Left kidney (tissue), 2 donors: Measurements from ENCODE around the gene DUSP22. TPM values are rescaled to one million over a fixed set of nuclear protein-coding genes. Genes with fewer than 3 reads are reported as not detected.
"Not testable (repeated sequence)": the region's sequence is repeated elsewhere in the genome, so short reads cannot be mapped to it uniquely, and the experiment has no call there.

Source experiments
- DNase-seq: peaks from one replicate; pipeline ENCODE4 v3.0.0-alpha.2; 2013
- polyA plus RNA-seq: library from polyadenylated mRNA; unstranded; fragments of 120-200 nt; gene quantifications from one replicate; pipeline ENCODE4 v1.2.1, GENCODE V29; 2013; ENCODE audit not compliant: insufficient read length

DUSP22 gene
- polyA plus RNA-seq, 1 donor: 21.2 TPM

DNA sequence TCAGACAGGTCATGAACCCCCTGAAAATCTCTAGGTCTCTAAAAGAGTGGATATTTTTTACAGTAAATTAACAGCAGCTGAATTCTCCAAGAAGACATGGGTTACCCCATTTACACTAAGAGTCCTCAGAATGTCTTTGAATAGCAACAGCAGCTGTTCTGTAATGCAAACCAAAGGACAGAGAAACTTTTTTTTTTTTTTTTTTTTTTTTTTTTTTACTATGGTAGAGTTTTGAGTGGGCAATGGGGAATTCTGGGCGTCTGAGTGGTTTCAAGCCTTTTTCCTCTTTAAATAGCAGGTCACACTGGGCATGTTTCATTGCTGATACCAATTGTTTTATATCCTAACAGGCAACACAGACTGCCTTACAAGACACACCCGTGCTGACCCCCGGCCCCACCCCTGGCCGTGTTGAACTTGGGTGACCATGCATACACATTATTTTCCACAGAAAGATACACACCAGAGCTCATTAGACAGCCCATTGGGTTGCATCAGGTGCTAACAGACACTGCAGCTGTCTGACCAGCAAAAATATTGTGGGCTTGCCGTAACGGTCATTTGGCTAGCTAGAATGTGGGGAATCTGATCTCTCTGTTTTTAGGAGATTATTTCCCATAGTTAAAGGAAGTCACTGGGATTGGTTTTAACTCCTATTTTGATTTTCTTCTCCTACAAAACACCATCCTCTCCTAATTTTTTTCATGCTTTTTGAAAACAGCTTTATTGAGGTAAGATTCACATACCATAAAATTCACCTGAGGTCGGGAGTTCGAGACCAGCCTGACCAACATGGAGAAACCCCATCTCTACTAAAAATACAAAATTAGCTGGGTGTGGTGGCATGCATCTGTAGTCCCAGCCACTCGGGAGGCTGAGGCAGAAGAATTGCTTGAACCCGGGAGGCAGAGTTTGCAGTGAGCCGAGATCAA, 72.6 kb downstream of the DUSP22 start:
- DNase-seq: no peak

DNA sequence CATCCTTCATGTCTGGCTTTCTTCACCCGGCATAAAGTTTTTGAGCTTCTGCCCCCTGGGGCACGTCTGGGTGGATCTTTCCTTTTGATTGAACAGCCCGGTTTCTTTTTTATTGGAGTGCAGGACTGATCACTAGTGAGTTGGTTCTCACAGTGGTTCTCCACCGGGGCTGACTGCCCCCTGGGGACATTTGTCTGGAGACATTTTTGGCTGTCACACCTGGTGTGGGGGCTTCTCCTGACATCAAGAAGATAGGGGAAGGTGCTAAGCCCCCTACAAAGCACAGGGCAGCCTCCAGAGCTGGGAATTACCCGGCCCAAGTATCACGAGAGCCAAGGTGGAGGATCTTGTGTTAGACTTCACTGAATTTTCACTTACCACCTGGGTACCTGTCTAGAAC, 73.5 kb downstream of the DUSP22 start:
- no peak for DNase-seq

DNA sequence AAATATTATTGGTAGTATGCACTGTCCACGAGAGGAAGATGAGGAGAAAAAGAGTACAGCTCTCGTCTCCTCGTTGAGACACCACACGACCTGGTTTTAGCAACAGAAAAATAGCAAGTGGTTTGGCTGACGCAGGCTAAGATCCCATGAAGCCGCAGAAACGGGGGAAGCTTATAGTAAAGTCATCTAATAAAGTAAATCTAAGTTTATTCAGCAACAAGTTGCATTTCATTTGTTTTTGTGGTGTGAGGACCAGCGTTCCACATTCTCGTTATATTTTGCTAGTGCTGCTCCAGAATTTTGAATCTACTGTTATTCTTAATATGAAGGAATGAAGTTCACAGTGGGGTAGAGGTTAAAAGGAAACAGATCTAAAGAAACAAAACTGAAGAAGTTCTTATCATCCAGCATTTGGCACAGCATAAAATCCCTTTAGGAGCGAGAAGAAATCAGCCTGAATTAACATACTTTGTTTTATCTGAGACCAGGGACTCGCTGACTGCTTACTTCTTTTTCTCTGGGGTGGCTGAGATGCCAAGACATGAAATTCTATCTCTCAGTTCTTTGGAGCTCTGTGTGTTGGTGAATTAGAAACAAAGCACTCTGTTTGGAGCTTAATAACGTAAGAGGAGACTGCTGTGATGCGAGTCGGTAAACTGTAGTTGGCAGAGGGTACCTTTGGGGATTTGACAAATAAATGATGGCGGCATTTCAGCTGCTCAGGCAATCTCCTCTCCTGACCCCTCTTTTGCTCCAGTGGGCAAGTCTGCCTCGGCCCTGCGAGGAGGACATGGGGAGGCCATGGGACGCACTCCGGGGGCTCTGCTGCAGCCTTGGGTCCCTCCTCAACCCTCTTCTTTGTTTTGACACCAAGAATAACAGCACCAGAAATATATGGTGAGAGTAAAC, 74.4 kb downstream of the DUSP22 start:
- DNase-seq: no peak

DNA sequence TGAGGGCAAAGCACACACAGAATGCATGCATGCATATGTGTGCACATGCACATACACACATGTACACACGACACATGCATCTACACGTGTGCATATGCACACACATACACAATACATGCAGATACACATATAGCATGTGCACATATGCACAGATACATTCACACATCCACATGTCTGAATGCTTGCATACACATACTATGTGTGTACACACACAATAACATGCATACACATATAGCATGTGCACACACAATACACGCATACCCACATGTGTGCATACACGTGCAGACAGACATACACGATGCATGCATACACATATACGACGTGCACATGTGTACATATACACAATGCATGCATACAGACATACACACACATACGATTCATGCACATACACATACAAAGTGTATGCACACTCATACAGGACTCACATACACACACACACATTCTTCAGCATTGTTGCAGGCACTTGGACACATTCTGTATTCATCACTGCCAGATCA, 75.1 kb downstream of the DUSP22 start:
- no peak for DNase-seq

DNA sequence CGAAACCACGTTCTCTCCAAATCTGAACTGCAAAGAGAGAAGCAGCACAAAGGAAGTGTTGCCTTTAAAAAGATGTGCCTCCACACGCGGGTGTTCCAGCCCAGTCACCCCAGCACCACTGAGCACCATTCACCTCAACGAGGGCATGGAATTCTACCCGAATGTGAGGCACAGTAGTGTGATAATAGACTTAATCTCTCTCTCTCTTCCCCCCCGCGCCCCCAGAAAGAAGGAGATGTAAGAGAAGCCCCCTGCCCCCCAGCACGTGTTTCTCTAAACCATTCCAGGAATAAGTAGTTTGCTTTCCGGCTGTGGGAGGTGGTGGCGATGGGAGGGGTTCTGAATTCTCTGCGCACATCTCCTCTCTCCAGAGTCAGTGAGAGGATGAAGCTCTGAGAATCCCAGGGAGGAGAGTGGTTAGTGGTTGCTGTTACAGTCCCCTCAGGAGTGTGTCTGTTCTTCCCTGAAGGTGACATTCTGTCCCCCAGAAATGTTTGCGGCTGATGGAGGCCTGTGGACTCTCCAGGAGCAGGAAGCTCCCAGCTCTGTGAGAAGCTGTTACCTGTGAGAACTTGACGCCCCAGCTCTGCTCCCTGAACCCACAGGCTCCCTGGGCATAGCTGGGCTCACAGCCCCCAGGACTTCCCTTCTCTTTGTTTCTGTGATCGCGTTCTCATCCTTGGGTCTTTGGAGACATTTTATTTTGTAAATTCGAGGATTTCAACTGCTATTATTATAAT, 75.8 kb downstream of the DUSP22 start:
- no peak for DNase-seq

DNA sequence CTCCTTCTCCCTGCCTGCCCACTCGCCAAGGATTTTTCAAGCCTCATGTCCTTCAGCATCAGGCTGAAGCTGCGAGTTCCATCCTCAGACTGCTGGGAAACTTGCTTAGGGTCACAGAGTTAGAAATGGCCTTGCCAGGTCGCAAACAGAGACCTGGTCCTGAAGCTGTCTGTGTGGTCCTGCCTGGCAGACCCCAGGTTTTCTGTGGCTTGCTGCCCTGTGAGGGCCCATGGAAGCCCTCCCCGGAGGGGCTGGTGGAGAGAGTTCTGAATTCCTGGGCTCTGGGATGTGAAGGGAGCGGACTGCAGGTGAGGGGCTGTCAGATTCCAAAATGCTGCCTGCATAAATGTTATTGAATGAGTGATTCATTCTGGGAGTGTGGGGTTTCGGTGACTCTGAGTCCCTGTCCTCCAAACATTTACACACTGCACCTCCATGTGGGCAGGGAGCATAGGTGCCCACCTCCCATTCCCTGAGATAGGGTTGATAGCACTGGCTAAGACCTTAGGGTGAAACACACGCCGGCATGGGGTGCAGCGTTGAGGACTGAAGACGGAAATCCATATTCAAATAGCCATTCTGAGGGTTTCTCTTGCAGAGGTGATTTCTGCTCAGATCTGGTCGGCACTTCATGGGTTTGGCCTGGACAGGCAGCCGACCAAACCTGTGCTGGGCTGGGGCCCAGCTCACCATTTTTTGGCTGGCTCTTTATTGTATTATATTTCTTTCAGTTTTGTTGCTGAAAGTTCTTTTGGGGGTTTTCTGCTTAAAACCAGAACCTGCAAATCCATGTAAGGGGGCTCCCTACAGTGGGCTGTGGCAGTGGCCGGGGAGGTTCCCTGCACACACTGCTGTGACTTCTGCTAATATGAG, 77.5 kb downstream of the DUSP22 start:
- no peak for DNase-seq

DNA sequence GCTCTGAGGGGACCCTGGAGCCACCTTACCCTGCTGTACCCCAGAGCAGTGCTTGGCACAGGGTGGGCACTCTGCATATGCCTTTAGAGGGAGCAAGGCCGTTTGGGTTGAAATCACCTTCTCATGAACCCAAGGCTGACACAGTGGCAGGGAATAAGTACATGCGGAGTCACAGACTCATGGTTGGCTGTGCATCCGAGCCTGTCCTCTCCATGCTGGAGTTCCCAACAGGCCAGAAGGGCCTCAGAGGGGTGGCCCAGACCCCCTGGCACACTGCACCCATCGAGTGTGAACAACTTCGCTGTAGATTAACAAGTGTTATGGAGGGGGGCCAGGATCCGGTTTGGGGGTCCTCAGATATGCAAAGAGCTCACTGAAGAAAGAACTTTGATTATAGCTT, 78.3 kb downstream of the DUSP22 start:
- no peak for DNase-seq

DNA sequence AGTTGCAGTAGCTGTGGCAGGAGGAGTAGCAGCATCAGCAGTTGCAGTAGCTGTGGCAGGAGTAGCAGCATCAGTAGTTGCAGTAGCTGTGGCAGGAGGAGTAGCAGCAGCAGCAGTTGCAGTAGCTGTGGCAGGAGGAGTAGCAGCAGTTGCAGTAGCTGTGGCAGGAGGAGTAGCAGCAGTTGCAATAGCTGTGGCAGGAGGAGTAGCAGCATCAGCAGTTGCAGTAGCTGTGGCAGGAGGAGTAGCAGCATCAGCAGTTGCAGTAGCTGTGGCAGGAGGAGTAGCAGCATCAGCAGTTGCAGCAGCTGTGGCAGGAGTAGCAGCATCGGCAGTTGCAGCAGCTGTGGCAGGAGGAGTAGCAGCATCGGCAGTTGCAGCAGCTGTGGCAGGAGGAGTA, 79.6 kb downstream of the DUSP22 start:
- DNase-seq: not testable (repeated sequence)

DNA sequence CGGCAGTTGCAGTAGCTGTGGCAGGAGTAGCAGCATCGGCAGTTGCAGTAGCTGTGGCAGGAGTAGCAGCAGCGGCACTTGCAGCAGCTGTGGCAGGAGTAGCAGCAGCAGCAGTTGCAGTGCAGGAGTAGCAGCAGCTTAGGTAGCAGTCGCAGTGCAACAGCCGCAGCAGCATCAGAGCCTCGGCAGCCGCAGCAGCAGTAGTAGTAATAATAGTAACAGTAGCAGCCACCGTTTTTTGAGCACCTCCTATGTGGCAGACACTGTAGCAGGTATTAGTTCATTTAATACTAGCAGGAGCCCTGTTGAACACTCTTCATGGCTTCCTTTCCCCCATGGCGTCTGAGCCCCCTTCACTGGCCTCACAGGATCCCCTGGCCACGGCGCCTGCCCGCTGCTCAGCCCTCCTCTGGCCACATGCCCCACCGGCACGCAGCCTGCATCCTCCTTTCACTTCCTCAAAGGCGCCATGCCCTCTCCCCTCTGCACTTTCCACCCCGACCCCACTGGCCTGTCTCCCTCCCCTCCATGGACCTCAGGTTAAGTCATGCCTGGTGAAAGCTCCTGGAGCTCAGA, 80.1 kb downstream of the DUSP22 start:
- no peak for DNase-seq

DNA sequence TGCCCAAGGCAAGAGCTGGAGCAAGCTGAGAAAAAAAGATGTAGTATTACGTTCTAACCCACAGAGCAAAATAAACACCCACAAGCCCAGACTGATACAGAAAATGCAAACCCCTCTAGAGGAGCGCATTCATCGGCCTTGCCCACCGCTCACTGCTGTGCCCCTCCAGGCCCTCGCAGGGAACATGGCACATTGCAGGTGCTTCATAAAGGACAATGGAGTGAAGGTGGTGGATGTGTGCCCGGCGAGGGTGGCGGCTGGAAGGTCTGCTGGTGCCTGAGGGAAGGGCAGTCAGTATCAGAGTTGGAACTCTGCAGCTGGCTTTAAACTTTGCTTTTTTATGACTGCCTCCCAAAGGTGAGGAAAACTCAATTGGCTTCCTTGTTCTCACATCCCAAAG, 80.7 kb downstream of the DUSP22 start:
- no peak for DNase-seq

DNA sequence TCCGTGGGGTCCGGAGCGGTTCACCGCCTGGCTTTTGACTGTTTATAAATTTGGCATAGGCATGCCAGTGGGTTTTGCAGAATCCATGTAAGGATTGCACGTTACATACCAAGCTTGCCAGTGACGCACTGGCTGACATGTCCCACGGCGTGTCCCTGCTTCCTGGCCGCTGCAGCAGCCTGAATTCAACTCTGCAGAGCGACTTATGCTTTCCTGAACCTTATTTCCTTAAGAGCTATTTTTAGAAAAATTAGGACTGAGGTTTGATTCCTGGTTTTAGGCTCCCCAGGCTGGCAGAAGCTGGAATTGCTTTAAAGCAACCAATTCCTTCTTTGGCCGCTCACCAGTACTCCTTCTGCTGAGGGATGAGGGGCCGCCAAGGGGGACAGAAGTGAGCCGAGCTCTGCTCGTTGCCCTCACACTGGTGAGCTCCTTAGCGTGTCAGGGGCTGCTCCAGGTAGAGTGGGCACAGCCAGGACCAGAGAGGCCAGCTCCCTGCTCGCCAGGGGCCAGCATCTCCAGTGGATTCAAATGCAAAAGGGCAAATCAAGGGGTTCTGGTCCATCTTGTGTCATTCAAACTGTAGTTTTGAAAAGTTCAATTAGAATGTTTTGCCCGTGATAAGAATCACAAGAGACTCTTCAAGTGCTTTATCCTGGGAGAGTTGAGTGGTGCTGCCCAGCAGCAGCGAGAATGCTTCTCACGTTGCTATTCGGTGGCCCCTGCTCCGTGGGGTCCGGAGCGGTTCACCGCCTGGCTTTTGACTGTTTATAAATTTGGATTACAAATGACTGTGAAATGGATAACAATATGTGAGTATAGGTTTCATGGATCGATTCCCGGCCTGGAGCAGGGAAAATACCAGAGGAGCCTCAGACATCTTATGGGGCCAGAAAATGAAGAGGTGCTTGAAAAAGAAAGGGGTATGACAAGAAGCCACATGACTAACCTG, 81.8 kb downstream of the DUSP22 start:
- no peak for DNase-seq

DNA sequence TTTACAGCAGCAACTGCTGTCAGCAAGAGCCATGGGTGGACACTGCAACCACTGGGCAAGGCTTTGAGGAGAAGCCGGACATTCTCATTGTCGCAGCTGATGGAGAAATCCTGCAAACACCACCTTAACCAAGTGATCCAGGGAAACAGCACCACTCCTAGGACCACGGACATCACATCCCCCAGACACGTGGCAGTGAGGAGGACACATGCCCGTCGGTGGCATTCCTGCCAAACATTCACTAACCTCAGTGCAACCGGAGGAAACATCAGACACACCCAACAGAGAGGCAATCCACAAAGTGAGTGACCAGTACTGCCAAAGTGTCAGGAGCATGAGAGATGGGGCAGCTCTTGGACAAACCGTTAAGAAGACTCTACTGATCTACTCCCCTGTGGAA, 82.7 kb downstream of the DUSP22 start:
- no peak for DNase-seq

DNA sequence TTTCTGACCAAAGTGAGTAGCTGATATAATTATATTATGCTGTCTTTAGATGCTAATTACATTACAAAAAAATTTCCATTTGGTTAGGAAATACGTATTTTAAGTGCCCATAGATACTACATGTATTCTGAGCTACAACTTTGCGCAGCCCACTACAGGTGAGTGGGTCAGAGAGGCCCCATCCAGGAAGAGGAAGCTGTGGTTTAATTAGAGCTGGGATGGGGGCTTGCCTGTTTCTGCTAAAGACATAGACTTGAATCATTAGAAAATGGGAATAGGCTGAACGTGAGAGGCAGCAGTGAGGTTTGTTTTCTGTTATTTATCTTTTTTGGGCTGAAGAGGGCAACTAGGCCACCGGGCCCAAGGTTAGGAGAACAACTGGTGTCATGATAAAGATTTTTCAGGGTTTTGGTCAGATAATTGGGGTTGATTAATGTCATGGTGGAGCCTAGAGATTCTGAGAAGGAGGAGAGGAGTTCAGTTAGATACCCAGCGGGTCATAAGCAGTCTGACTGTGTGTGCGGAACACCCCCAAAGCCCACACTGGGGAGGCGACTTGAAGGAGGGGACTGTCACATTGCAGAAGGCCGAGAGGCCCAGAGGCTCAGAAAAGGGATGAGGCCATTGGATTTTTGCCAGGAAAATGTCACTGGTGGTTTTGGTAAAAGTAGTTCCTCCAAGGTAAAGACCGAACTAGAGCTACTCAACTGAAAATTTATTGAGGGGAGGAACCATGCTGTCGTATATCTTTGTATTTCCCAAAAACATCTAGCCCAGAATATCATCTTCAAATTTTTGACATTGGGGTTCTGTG, 84.7 kb downstream of the DUSP22 start:
- no peak for DNase-seq

DNA sequence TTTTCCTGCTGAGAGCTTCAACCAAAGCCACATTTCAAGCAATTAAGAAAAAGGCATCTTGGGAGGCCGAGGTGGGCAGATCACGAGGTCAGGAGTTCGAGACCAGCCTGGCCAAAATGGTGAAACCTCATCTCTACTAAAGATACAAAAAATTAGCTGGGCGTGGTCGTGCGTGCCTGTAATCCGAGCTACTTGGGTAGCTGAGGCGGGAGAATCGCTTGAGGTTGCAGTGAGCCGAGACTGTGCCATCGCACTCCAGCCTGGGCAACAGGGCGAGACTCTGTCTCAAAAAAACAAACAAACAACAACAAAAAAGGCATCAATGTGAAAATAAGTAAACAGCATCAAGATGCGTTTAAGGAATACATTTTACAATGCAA, 85.3 kb downstream of the DUSP22 start:
- DNase-seq: not testable (repeated sequence)

DNA sequence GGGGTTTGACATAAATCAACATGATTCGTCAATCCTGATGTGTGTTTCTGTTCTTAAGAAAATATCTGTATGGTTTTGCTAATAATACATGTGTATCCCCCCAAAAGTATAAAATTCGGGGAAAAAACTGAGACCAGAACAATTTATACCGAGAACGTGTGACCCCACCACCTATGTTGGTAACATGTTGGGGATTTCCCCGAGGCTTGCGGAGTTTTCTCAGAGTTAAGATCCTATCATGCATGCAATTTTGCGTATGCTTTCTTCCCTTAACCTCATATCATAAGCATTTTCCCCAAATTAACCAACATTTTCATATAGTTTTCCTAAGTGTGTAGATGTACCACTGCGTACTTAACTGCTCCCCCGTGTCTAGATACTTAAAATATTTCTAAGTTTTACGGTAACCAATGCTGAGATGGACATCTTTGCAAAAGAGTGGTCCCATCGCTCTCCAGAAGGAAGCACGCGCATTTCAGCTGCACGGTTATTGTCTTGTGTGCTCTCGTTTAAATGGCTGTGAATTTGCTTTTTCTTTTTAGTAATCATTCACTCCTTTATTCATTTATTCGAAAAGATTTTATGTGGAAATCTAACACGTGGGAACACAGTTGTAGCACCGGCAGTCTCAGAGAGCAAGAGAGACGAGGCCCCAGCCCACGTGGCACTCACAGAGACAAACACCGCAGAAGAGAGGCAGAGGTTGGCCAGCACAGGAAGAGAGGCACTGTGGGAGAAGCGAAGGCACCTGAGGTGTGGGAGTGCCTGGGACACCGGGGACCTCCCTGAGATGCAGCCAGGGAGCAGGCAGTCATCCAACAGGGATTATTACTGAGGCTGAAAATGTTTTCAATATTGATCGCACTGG, 86.0 kb downstream of the DUSP22 start:
- no peak for DNase-seq

DNA sequence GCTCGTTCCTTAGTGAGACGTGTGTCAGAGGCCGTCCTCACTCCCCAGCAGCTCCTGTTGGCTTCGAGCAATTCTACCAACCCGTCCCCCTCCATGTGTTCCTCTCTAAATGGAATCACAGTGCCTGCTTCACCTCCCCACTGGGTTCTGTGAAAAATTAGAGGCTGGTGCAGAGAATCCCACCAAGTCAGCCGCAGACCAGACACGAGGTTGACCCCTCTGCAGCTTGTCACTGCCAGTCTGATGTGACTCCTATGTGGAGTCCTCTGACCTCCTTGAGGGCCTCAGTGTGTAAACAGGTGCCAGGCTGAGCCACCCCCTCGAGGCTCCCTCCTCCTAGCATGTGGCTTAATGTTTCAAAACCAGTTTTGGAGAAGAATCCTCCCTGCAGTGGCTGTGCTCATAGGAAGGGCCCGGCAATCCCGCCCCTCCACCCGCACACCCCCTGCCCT, 86.7 kb downstream of the DUSP22 start:
- DNase-seq: no peak

DNA sequence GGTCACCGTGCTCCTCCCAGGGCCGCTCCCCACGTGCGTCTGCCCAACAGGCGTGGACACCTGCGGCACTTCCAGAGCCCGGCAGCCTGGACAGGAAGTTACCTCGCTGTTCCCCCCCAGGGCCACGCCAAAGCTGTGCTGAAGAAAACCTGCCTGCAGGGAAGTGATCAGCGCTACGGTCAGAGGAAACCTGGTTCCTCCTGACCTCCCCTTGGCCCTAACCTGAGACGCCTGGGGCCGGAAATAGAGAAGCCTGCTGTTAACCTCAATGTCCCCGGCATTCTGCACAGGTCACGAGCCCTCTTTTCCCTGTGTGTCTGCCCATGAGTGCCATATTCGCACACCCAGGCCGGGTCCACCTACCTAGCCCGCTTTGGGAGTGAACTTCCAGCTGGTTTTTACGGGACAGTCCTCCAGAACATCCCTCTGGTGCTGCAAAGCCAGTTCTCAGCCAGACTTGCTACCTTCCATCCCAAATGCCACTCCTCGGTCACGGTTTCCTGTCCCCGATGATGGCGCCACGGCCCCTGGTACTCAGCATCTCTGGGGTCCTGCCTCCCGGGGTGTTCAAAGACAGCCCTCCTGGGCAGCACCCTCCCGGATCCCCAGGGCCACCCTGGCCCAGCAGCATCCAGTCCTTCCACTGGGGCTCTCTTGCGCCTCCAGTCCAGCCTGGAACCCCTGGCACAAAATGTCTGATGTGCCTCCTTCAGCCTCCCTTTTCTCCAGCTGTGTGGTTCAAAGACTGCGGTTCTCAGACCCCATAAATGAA, 87.3 kb downstream of the DUSP22 start:
- no peak for DNase-seq
